ENCODE measurements around the gene FANCC.

DNA sequence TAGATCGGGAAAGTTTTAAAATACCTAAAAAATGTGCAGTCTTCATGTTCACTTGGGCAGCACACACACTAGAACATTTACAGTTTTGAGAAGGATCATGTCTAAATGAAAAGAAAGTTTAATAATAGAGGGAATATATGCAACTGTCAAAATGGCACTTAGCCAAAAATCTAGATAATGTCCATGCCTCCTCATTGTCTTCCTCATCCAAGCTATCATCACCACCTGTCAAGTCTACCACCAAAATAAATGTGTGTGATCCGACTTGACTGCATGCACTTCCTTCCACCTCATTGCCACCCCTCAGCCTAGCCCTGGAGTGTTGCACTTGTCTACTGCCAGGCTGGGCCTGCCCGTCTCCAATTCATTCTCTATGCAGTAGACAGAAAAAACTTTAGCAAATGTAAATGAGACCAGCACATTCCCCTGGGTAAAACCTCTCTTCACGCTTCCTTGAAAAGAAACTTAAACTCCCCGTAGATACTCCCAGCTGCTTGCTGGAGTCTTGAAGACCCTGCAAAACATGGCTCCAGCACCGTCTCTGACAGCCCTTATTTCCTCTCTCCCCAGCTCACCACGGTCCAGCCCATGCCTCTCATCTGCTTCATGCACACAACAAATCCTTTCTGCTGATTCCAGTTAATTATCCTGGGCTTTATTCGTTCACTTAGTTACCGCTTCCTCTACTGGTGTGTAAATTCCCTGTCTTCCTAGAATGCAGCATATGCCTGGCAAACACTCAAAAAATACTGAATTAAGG, 66.9 kb downstream of the FANCC start:
- TF ChIP-seq POLR2A (IDR thresholded peaks at IDR 0.05; ENCODE audit: control extremely low read depth in 1 of 2, low read depth in 2 of 2, low read length in 2 of 2): no peak
- TF ChIP-seq, protein P1, sequence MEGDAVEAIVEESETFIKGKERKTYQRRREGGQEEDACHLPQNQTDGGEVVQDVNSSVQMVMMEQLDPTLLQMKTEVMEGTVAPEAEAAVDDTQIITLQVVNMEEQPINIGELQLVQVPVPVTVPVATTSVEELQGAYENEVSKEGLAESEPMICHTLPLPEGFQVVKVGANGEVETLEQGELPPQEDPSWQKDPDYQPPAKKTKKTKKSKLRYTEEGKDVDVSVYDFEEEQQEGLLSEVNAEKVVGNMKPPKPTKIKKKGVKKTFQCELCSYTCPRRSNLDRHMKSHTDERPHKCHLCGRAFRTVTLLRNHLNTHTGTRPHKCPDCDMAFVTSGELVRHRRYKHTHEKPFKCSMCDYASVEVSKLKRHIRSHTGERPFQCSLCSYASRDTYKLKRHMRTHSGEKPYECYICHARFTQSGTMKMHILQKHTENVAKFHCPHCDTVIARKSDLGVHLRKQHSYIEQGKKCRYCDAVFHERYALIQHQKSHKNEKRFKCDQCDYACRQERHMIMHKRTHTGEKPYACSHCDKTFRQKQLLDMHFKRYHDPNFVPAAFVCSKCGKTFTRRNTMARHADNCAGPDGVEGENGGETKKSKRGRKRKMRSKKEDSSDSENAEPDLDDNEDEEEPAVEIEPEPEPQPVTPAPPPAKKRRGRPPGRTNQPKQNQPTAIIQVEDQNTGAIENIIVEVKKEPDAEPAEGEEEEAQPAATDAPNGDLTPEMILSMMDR (IDR thresholded peaks at IDR 0.05; ENCODE audit: control extremely low read depth in 1 of 3, insufficient read depth in 1 of 3, low read depth in 1 of 3, low read length in 3 of 3): no peak
- TF ChIP-seq CHD2 (IDR thresholded peaks at IDR 0.05; ENCODE audit: low read length): no peak
- TF ChIP-seq EGR1 (IDR thresholded peaks at IDR 0.05; ENCODE audit: borderline replicate concordance, low read depth, low read length): no peak
- TF ChIP-seq, protein P2, sequence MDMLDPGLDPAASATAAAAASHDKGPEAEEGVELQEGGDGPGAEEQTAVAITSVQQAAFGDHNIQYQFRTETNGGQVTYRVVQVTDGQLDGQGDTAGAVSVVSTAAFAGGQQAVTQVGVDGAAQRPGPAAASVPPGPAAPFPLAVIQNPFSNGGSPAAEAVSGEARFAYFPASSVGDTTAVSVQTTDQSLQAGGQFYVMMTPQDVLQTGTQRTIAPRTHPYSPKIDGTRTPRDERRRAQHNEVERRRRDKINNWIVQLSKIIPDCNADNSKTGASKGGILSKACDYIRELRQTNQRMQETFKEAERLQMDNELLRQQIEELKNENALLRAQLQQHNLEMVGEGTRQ (IDR thresholded peaks at IDR 0.05; ENCODE audit: low read length): no peak
- no peak for TF ChIP-seq SP1 (IDR thresholded peaks at IDR 0.05; ENCODE audit: low read depth, low read length)
- TF ChIP-seq, protein P3, sequence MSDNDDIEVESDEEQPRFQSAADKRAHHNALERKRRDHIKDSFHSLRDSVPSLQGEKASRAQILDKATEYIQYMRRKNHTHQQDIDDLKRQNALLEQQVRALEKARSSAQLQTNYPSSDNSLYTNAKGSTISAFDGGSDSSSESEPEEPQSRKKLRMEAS (IDR thresholded peaks at IDR 0.05): no peak
- TF ChIP-seq PHF8 (conservative IDR thresholded peaks at IDR 0.05; ENCODE audit: low read depth, low read length): no peak
